Measurements from ENCODE around the gene PTCH1.
A peak's percentile ranks its signal among the peaks of the same experiment; 100 is the strongest.

Gene PTCH1

DNA sequence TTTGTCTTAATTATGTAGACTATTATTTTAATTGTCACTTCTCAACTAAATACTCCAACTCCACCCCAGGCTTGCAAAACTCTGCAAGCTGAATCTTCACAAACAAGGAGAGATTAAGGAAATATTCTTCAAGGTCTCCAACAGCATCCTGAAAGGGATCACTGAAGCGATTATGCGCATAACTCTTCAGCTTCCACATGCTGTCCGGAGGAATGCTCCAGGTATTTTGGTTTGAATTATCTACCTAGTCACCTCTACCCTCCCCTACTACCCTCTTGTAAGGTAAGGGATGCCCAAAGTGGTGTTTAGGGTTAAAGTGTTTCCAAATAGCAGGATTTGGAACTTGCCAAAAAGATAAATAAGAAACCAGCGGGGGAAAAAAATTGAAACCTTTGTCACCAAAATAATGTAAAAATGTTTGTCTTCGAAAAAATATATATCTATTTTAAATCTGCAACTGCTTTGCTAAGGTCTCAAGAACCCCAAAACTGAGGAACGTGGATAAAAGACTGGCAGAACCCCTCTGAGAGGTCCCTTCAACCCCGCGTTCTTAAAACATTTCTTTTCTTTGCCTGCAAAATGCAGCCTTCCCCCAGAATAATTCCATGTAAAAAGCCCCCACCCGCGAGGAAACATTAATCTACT is 11.6 kb downstream of the PTCH1 start (continued):
- TF ChIP-seq, protein P1, sequence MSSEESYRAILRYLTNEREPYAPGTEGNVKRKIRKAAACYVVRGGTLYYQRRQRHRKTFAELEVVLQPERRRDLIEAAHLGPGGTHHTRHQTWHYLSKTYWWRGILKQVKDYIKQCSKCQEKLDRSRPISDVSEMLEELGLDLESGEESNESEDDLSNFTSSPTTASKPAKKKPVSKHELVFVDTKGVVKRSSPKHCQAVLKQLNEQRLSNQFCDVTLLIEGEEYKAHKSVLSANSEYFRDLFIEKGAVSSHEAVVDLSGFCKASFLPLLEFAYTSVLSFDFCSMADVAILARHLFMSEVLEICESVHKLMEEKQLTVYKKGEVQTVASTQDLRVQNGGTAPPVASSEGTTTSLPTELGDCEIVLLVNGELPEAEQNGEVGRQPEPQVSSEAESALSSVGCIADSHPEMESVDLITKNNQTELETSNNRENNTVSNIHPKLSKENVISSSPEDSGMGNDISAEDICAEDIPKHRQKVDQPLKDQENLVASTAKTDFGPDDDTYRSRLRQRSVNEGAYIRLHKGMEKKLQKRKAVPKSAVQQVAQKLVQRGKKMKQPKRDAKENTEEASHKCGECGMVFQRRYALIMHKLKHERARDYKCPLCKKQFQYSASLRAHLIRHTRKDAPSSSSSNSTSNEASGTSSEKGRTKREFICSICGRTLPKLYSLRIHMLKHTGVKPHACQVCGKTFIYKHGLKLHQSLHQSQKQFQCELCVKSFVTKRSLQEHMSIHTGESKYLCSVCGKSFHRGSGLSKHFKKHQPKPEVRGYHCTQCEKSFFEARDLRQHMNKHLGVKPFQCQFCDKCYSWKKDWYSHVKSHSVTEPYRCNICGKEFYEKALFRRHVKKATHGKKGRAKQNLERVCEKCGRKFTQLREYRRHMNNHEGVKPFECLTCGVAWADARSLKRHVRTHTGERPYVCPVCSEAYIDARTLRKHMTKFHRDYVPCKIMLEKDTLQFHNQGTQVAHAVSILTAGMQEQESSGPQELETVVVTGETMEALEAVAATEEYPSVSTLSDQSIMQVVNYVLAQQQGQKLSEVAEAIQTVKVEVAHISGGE (tag by site-specific recombination; conservative IDR thresholded peaks at IDR 0.05; ENCODE audit: low read depth) = no peak
- TF ChIP-seq, protein P2, sequence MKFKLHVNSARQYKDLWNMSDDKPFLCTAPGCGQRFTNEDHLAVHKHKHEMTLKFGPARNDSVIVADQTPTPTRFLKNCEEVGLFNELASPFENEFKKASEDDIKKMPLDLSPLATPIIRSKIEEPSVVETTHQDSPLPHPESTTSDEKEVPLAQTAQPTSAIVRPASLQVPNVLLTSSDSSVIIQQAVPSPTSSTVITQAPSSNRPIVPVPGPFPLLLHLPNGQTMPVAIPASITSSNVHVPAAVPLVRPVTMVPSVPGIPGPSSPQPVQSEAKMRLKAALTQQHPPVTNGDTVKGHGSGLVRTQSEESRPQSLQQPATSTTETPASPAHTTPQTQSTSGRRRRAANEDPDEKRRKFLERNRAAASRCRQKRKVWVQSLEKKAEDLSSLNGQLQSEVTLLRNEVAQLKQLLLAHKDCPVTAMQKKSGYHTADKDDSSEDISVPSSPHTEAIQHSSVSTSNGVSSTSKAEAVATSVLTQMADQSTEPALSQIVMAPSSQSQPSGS (tag by site-specific recombination; IDR thresholded peaks at IDR 0.05; ENCODE audit: low read depth) = no peak
- TF ChIP-seq, protein P3, sequence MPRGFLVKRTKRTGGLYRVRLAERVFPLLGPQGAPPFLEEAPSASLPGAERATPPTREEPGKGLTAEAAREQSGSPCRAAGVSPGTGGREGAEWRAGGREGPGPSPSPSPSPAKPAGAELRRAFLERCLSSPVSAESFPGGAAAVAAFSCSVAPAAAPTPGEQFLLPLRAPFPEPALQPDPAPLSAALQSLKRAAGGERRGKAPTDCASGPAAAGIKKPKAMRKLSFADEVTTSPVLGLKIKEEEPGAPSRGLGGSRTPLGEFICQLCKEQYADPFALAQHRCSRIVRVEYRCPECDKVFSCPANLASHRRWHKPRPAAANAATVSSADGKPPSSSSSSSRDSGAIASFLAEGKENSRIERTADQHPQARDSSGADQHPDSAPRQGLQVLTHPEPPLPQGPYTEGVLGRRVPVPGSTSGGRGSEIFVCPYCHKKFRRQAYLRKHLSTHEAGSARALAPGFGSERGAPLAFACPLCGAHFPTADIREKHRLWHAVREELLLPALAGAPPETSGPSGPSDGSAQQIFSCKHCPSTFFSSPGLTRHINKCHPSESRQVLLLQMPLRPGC (tag by site-specific recombination; IDR thresholded peaks at IDR 0.05) = no peak
- no peak for TF ChIP-seq ZNF555 (tag by site-specific recombination; conservative IDR thresholded peaks at IDR 0.05)

DNA sequence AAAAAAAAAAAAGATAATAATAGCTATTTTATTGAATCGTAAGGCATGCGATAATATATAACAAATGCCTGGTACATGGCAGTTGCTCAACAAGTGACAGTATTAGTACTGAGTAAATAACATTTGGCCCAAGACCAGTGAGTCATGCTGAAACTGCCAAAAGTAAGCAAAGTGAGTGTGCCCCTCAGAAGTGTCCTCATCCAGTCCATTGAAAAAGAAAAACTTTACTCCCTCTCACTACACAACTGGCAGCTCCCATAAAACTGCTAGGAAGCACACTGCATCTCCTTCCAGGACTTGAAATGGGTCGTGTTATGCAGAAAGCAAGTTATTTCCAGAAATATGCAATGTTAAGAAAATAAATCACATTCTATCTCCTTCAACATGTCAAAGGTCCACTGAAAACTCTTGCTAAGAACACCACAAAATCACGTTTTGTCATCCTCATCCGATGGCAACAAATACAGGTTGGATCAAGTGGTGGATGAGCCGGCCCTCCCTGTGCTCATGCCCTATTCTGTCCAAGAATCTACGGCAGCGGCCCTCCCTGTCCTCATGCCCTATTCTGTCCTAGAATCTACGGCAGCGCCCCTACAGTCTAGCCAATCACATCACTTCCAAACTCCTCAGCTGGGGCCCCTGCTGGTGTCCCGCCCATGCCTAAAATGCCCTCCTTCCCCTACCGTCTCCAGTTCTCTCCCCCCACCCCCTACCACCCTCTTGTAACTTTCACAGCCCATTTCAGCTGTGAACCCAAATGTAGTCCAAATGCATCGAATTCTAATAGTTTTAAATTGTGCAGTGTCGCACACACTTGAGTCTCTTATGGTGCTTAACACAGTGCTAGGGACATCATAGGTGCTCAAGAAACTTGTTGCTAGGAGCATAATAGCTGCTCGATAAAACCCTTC is 12.5 kb downstream of the PTCH1 start:
- Histone ChIP-seq H3K4me3 (ENCODE audit: low read depth, low read length) (no peak overlapping the region), H3K9me3 (ENCODE audit: control insufficient read depth, insufficient read depth, low read depth, low read length) (no peaks in the 10 kb centered on the region), H3K4me1 (ENCODE audit: control insufficient read depth, insufficient read depth, low read length) (no peaks in the 10 kb centered on the region), H3K27ac (ENCODE audit: extremely low read depth, low read depth, low read length) (peak overlapping the region; percentile 34), H3K36me3 (ENCODE audit: control insufficient read depth in 2 of 2, insufficient read depth in 1 of 2, low read length in 2 of 2) (peaks cover 0 to 8% of the 10 kb centered on the region in 2 experiments; a peak in 1 of 3 replicates)
- ChIA-PET CTCF (no interaction called here), POLR2A (interaction anchor here (1.0 kb wide), 1 partner anchor 41 kb away, joined by 6 read pairs; no protein-coding TSS in a partner anchor)
- TF ChIP-seq, protein P4, sequence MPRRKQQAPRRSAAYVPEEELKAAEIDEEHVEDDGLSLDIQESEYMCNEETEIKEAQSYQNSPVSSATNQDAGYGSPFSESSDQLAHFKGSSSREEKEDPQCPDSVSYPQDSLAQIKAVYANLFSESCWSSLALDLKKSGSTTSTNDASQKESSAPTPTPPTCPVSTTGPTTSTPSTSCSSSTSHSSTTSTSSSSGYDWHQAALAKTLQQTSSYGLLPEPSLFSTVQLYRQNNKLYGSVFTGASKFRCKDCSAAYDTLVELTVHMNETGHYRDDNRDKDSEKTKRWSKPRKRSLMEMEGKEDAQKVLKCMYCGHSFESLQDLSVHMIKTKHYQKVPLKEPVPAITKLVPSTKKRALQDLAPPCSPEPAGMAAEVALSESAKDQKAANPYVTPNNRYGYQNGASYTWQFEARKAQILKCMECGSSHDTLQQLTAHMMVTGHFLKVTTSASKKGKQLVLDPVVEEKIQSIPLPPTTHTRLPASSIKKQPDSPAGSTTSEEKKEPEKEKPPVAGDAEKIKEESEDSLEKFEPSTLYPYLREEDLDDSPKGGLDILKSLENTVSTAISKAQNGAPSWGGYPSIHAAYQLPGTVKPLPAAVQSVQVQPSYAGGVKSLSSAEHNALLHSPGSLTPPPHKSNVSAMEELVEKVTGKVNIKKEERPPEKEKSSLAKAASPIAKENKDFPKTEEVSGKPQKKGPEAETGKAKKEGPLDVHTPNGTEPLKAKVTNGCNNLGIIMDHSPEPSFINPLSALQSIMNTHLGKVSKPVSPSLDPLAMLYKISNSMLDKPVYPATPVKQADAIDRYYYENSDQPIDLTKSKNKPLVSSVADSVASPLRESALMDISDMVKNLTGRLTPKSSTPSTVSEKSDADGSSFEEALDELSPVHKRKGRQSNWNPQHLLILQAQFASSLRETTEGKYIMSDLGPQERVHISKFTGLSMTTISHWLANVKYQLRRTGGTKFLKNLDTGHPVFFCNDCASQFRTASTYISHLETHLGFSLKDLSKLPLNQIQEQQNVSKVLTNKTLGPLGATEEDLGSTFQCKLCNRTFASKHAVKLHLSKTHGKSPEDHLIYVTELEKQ (tag by site-specific recombination; IDR thresholded peaks at IDR 0.05; ENCODE audit: borderline replicate concordance) = no peak
- TF ChIP-seq OVOL3 (tag by site-specific recombination; IDR thresholded peaks at IDR 0.05) = no peak
- TF ChIP-seq, protein P5, sequence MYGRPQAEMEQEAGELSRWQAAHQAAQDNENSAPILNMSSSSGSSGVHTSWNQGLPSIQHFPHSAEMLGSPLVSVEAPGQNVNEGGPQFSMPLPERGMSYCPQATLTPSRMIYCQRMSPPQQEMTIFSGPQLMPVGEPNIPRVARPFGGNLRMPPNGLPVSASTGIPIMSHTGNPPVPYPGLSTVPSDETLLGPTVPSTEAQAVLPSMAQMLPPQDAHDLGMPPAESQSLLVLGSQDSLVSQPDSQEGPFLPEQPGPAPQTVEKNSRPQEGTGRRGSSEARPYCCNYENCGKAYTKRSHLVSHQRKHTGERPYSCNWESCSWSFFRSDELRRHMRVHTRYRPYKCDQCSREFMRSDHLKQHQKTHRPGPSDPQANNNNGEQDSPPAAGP (tag by site-specific recombination; IDR thresholded peaks at IDR 0.05) = 0 out of 2 replicates have a peak, but pooled peaks have one; percentile 32
- TF ChIP-seq ZNF658 (tag by site-specific recombination; IDR thresholded peaks at IDR 0.05) = no peak
- peak; percentile 77 for TF ChIP-seq PRDM6 (tag by site-specific recombination; IDR thresholded peaks at IDR 0.05)
- no peak for TF ChIP-seq ZNF16 (tag by site-specific recombination; IDR thresholded peaks at IDR 0.05; ENCODE audit: low read depth)
- peak; percentile 76 for TF ChIP-seq ZXDB (tag by site-specific recombination; IDR thresholded peaks at IDR 0.05)
- TF ChIP-seq KLF1 (tag by site-specific recombination; IDR thresholded peaks at IDR 0.05) = 0 out of 2 replicates have a peak, but pooled peaks have one; percentile 26
- TF ChIP-seq SCRT2 (tag by site-specific recombination; IDR thresholded peaks at IDR 0.05) = peak; percentile 69
- peak; percentile 70 for TF ChIP-seq KLF10 (tag by site-specific recombination; IDR thresholded peaks at IDR 0.05)
- no peak for TF ChIP-seq ZNF544 (tag by site-specific recombination; IDR thresholded peaks at IDR 0.05)
- TF ChIP-seq ZBTB1 (tag by site-specific recombination; IDR thresholded peaks at IDR 0.05) = no peak
- no peak for TF ChIP-seq ZNF112 (tag by site-specific recombination; IDR thresholded peaks at IDR 0.05)
- peak; percentile 39; the same call in 1 of the 2 replicates for TF ChIP-seq ZBTB20 (tag by site-specific recombination; IDR thresholded peaks at IDR 0.05)

All from HEK293 (cell line).